Activated CD4-positive, alpha-beta T cell treated with anti-CD3 and anti-CD28 coated beads, Interleukin-2, amount 10 ng/mL, durations not matched to agents 24 days and 14 days (primary cell): ENCODE results near the gene FILIP1L. TPM values are rescaled to one million over a fixed set of nuclear protein-coding genes. Genes with fewer than 3 reads are reported as not detected.

ENCODE experiments used
- DNase-seq: peaks from one replicate; pipeline ENCODE4 v3.0.0; 2022
- H3K27ac Mint-ChIP-seq: one replicate; pipeline ENCODE4 v1.8.0; 2022; ENCODE audit warnings: mild to moderate bottlenecking, mixed read lengths
- H3K27me3 Mint-ChIP-seq: one replicate; pipeline ENCODE4 v1.8.0; 2022; ENCODE audit warnings: mixed read lengths
- H3K36me3 Mint-ChIP-seq: one replicate; pipeline ENCODE4 v1.8.0; 2022; ENCODE audit warnings: low read depth, mild to moderate bottlenecking, mixed read lengths
- H3K4me1 Mint-ChIP-seq: one replicate; pipeline ENCODE4 v1.8.0; 2021; ENCODE audit warnings: mixed read lengths
- H3K4me3 Mint-ChIP-seq: one replicate; pipeline ENCODE4 v1.8.0; 2022; ENCODE audit warnings: mild to moderate bottlenecking, moderate library complexity, mixed read lengths
- H3K9me3 Mint-ChIP-seq: one replicate; pipeline ENCODE4 v1.8.0; 2021; ENCODE audit warnings: mixed read lengths
- intact Hi-C: fragments of 100-400 bp; cut with micrococcal nuclease; formaldehyde crosslinking; loops from one replicate; pipeline ENCODE4 v1.15.1; 2023
- total RNA-seq: library from RNA; stranded (reverse); gene quantifications from 2 replicates; pipeline ENCODE4 v1.2.3, GENCODE V29; 2022

Gene FILIP1L
- total RNA-seq, 1 donor from 2014 or later: 1.4 TPM

DNA sequence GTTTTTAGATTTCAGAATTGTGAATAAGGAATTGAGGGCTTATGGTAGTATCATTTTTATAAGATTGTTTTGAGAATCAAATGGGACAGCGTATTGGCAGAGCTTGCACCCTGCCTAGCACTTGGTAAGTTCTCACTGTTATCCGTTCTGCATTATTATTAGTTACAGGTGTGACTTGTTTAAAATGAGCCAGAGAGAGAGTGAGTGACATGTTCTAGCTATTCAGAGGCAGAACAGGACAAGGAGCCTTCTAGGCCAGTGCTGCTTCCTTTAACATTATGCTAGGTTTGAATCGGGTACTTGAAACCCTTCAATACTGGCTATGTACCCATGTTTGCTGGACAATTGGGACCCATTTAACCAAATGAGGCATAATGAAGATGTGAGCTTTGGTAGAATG lies 133.7 kb downstream of the FILIP1L start:
- Mint-ChIP-seq H3K4me1 (no peaks in the 10 kb centered on the region), H3K36me3 (no peaks in the 10 kb centered on the region), H3K27me3 (no peaks in the 10 kb centered on the region), H3K9me3 (no peaks in the 10 kb centered on the region), H3K27ac (no peak overlapping the region), H3K4me3 (no peak overlapping the region)
- intact Hi-C loops: no loop called here
- no peak for DNase-seq

DNA sequence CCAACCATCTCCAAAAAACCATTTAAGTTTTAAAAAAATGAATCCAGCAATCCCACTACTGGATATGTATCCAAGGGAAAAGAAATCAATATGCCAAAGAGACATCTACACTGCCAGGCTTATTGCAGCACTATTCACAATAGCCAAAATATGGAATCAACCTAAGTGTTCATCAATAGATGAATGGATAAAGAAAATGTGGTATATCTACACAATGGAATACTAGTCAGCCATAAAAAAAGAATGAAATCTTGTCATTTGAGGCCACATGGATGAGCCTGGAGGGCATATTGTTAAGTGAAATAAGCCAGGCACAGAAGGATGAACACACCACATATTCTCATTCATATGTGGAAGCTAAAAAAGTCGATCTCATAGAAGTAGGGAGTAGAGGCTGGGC lies 136.1 kb downstream of the FILIP1L start:
- Mint-ChIP-seq H3K9me3 (no peaks in the 10 kb centered on the region), H3K27me3 (no peaks in the 10 kb centered on the region), H3K36me3 (no peaks in the 10 kb centered on the region), H3K27ac (no peak overlapping the region), H3K4me3 (no peak overlapping the region), H3K4me1 (no peaks in the 10 kb centered on the region)
- intact Hi-C loops: no loop called here
- DNase-seq: no peak

DNA sequence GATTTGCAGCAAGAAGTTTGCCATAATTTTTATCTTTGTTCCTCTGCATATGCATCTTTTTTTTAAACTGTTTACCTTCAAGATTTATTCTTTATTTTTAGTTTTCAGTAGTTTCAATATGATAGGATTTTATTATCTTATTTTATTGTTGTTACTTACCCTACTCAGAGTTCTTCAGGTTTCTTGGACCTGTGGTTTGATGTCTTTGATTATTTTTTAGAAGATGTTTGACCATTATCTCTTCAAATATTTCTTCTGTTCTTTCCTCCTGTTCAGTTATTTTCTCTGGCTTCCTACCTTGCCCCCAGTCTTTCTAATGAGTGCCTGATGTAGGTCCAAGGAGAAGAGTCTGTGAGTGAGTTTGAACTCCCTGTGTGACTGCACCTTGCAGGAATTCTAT lies 137.7 kb downstream of the FILIP1L start:
- DNase-seq: no peak
- Mint-ChIP-seq H3K4me1 (peaks cover 2% of the 10 kb centered on the region), H3K9me3 (no peaks in the 10 kb centered on the region), H3K36me3 (peaks cover 2% of the 10 kb centered on the region), H3K4me3 (no peak overlapping the region), H3K27ac (no peak overlapping the region), H3K27me3 (no peaks in the 10 kb centered on the region)
- intact Hi-C loops: no loop called here

DNA sequence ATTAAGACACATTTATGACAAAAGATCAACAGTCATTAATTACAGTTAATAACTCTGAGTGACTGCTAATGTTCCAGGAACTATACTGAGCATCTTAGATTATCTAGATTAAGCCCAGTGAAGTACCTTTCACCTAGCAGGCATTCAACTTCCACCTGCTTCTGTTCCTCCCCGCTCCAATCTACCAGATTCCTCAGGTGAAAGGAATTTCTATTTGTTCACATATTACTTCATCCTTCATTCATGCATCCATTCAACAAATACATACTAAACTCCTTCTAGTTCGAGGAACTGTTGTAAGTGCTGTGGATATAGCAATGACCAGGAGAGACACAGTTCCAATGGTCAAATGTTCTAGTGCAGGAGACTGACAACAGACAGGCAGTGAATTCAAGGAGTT lies 139.3 kb downstream of the FILIP1L start:
- Mint-ChIP-seq H3K27me3 (no peaks in the 10 kb centered on the region), H3K36me3 (peaks cover 2% of the 10 kb centered on the region), H3K4me3 (no peak overlapping the region), H3K4me1 (peaks cover 10% of the 10 kb centered on the region), H3K27ac (no peak overlapping the region), H3K9me3 (no peaks in the 10 kb centered on the region)
- DNase-seq: no peak
- intact Hi-C loops: no loop called here

DNA sequence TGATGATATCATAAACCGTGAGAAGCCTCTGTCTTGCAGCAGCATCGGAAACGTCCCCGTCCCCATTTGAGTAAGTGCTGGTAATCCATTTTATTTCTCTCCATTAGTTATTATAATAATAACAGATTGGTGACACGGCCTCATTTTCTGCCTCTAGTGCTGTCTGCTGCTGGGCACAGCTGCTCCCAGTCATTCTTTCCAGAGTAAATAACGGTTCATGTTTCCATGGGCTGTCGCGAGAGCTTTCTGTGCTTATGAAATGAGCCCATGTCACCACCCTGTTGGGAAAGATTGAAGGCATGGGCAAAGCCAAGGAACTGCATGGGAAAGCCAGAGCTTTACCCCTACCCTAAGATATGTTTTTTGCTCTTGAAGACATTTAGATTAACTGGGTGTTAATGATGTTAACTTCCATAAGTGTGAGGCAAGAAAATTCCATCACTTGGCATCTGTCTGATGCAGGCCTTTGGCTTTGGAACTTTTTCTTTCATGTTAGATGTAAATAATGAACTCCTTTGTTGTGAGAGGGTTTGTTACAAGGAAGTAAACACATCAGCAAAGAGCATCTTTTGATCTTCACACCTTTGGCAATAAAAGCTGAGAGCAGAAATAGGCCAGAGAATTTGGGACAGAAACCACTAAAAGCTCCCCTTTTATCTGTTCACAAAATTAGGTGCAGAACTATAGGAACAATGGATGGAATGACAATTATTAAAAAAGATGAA lies 141.8 kb downstream of the FILIP1L start:
- intact Hi-C loops: no loop called here
- H3K27ac Mint-ChIP-seq: no peak overlapping the region
- no peaks in the 10 kb centered on the region for H3K27me3 Mint-ChIP-seq
- peaks cover 23% of the 10 kb centered on the region for H3K4me1 Mint-ChIP-seq
- peaks cover 2% of the 10 kb centered on the region for H3K36me3 Mint-ChIP-seq
- no peak overlapping the region for H3K4me3 Mint-ChIP-seq
- peaks cover 9% of the 10 kb centered on the region for H3K9me3 Mint-ChIP-seq
- DNase-seq: no peak

GRCh38 chr3:99971761-99972160 lies 142.5 kb downstream of the FILIP1L start:
- Mint-ChIP-seq H3K36me3 (peaks cover 5% of the 10 kb centered on the region), H3K4me1 (peaks cover 23% of the 10 kb centered on the region), H3K27me3 (no peaks in the 10 kb centered on the region), H3K27ac (no peak overlapping the region), H3K9me3 (peaks cover 9% of the 10 kb centered on the region), H3K4me3 (no peak overlapping the region)
- intact Hi-C loops: loop anchor here (2.0 kb wide), 1 partner anchor 105 kb away; no protein-coding TSS in a partner anchor
- DNase-seq: no peak

DNA sequence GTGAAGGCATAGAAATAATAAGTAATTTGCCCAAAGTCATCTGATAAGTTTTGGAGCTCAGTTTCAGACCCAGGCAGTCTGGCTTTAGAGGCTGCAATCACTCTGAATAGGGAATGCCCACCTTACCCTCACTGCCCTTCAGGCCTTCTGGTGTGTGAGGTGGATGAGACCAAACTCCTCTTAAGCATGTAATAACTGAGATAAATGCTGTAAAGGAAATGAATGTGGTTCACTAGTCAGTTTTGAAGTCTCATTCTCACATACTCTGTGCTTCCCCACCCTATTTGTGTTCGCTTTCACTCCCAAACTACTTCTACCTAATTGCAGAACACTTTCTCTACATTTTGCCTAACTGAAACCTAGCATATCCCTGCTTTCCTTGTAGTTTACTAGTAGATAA lies 144.1 kb downstream of the FILIP1L start:
- Mint-ChIP-seq H3K36me3 (peaks cover 5% of the 10 kb centered on the region), H3K4me1 (peaks cover 24% of the 10 kb centered on the region), H3K27me3 (no peaks in the 10 kb centered on the region), H3K27ac (no peak overlapping the region), H3K4me3 (no peak overlapping the region), H3K9me3 (peaks cover 9% of the 10 kb centered on the region)
- DNase-seq: peak; percentile 59
- intact Hi-C loops: loop anchor here (2.0 kb wide), 1 partner anchor 103 kb away; no protein-coding TSS in a partner anchor

- H3K4me1 Mint-ChIP-seq: peaks cover 27% of the 10 kb centered on the region
- intact Hi-C loops: no loop called here
These were observed 145.2 kb downstream of the FILIP1L start for GRCh38 chr3:99969136-99969535.

GRCh38 chr3:99967796-99968195 lies 146.5 kb downstream of the FILIP1L start:
- Mint-ChIP-seq H3K27ac (no peak overlapping the region), H3K4me1 (peaks cover 26% of the 10 kb centered on the region), H3K27me3 (no peaks in the 10 kb centered on the region), H3K4me3 (no peak overlapping the region), H3K9me3 (peaks cover 9% of the 10 kb centered on the region), H3K36me3 (peaks cover 7% of the 10 kb centered on the region)
- intact Hi-C loops: no loop called here
- DNase-seq: no peak

More at GRCh38 chr3:99969136-99969535, 145.2 kb downstream of the FILIP1L start:
- H3K4me3 Mint-ChIP-seq: no peak overlapping the region
- no peak for DNase-seq
- H3K36me3 Mint-ChIP-seq: peaks cover 5% of the 10 kb centered on the region
- H3K27ac Mint-ChIP-seq: no peak overlapping the region
- peaks cover 9% of the 10 kb centered on the region for H3K9me3 Mint-ChIP-seq
- H3K27me3 Mint-ChIP-seq: no peaks in the 10 kb centered on the region

GRCh38 chr3:99966662-99967416 lies 147.5 kb downstream of the FILIP1L start:
- no peak overlapping the region for H3K27ac Mint-ChIP-seq
- H3K36me3 Mint-ChIP-seq: peaks cover 6% of the 10 kb centered on the region
- H3K4me1 Mint-ChIP-seq: peaks cover 28% of the 10 kb centered on the region
- H3K9me3 Mint-ChIP-seq: peaks cover 9% of the 10 kb centered on the region
- DNase-seq: no peak
- no peak overlapping the region for H3K4me3 Mint-ChIP-seq
- no peaks in the 10 kb centered on the region for H3K27me3 Mint-ChIP-seq
- intact Hi-C loops: no loop called here

- peaks cover 28% of the 10 kb centered on the region for H3K4me1 Mint-ChIP-seq
- no peaks in the 10 kb centered on the region for H3K27me3 Mint-ChIP-seq
- no peak for DNase-seq
- no peak overlapping the region for H3K4me3 Mint-ChIP-seq
- no peak overlapping the region for H3K27ac Mint-ChIP-seq
- intact Hi-C loops: no loop called here
- peaks cover 9% of the 10 kb centered on the region for H3K9me3 Mint-ChIP-seq
- H3K36me3 Mint-ChIP-seq: peaks cover 6% of the 10 kb centered on the region
These were observed 148.5 kb downstream of the FILIP1L start for GRCh38 chr3:99965681-99966408.

- Mint-ChIP-seq H3K4me3 (no peak overlapping the region), H3K27ac (no peak overlapping the region), H3K9me3 (peaks cover 9% of the 10 kb centered on the region), H3K36me3 (peaks cover 6% of the 10 kb centered on the region), H3K4me1 (peaks cover 21% of the 10 kb centered on the region), H3K27me3 (no peaks in the 10 kb centered on the region)
- intact Hi-C loops: no loop called here
- DNase-seq: no peak
These were observed 149.2 kb downstream of the FILIP1L start for GRCh38 chr3:99965077-99965476.

- intact Hi-C loops: no loop called here
- H3K36me3 Mint-ChIP-seq: peaks cover 6% of the 10 kb centered on the region
- no peaks in the 10 kb centered on the region for H3K27me3 Mint-ChIP-seq
- no peak overlapping the region for H3K4me3 Mint-ChIP-seq
- no peaks in the 10 kb centered on the region for H3K9me3 Mint-ChIP-seq
- H3K4me1 Mint-ChIP-seq: peaks cover 7% of the 10 kb centered on the region
- DNase-seq: no peak
- H3K27ac Mint-ChIP-seq: no peak overlapping the region
These were observed 151.6 kb downstream of the FILIP1L start for GRCh38 chr3:99962703-99963102.
